ENCODE data around the gene SCAPER. TPM values are rescaled to one million over a fixed set of nuclear protein-coding genes. Genes with fewer than 3 reads are reported as not detected.

The SCAPER gene
- total RNA-seq, 1 experiment from 2014 or later: 10.3 TPM

DNA sequence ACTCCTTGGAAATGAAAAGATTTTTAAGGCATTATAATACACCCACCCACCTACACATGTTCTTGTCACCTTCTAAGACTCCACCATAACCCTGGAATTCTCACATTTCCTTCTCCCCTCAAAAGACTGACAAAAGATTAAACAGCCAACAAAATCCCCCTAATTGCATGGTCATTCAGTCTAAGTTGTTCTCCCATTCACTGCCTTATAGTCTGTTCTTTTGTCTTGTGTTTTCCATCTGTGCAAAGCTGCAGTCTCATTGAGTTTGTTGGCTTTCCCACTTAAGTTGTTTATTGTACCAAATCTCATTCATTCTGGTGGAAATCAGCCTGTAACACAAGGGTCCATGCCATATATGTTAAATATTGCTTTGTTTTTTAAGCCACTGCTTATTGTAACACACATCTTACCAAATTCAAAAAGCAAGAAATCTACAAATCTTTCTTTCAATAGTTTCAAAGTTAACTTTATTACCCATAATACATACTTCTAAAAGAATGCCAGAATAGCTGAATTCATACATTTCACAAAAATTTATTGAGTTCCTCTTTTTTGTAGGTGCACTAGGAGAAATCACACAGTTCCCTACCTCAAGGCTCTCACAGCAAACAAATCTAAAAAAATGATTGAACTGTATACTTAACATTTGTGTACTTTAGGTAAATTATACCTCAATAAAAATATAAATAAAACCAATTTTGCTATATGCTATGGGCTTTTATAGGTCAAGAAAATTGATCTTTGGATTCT lies 24.0 kb upstream of the SCAPER start (continued):
- TF ChIP-seq, protein P1, sequence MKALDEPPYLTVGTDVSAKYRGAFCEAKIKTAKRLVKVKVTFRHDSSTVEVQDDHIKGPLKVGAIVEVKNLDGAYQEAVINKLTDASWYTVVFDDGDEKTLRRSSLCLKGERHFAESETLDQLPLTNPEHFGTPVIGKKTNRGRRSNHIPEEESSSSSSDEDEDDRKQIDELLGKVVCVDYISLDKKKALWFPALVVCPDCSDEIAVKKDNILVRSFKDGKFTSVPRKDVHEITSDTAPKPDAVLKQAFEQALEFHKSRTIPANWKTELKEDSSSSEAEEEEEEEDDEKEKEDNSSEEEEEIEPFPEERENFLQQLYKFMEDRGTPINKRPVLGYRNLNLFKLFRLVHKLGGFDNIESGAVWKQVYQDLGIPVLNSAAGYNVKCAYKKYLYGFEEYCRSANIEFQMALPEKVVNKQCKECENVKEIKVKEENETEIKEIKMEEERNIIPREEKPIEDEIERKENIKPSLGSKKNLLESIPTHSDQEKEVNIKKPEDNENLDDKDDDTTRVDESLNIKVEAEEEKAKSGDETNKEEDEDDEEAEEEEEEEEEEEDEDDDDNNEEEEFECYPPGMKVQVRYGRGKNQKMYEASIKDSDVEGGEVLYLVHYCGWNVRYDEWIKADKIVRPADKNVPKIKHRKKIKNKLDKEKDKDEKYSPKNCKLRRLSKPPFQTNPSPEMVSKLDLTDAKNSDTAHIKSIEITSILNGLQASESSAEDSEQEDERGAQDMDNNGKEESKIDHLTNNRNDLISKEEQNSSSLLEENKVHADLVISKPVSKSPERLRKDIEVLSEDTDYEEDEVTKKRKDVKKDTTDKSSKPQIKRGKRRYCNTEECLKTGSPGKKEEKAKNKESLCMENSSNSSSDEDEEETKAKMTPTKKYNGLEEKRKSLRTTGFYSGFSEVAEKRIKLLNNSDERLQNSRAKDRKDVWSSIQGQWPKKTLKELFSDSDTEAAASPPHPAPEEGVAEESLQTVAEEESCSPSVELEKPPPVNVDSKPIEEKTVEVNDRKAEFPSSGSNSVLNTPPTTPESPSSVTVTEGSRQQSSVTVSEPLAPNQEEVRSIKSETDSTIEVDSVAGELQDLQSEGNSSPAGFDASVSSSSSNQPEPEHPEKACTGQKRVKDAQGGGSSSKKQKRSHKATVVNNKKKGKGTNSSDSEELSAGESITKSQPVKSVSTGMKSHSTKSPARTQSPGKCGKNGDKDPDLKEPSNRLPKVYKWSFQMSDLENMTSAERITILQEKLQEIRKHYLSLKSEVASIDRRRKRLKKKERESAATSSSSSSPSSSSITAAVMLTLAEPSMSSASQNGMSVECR (CRISPR knock-in tag; IDR thresholded peaks at IDR 0.05; ENCODE audit: borderline replicate concordance): no peak
- no peak for TF ChIP-seq OVOL2 (CRISPR knock-in tag; IDR thresholded peaks at IDR 0.05; ENCODE audit: borderline replicate concordance)
- TF ChIP-seq, protein P2, sequence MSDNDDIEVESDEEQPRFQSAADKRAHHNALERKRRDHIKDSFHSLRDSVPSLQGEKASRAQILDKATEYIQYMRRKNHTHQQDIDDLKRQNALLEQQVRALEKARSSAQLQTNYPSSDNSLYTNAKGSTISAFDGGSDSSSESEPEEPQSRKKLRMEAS (CRISPR knock-in tag; IDR thresholded peaks at IDR 0.05): no peak
- TF ChIP-seq, protein P3, sequence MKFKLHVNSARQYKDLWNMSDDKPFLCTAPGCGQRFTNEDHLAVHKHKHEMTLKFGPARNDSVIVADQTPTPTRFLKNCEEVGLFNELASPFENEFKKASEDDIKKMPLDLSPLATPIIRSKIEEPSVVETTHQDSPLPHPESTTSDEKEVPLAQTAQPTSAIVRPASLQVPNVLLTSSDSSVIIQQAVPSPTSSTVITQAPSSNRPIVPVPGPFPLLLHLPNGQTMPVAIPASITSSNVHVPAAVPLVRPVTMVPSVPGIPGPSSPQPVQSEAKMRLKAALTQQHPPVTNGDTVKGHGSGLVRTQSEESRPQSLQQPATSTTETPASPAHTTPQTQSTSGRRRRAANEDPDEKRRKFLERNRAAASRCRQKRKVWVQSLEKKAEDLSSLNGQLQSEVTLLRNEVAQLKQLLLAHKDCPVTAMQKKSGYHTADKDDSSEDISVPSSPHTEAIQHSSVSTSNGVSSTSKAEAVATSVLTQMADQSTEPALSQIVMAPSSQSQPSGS (CRISPR knock-in tag; IDR thresholded peaks at IDR 0.05; ENCODE audit: borderline replicate concordance, low read depth): no peak
- no peak for TF ChIP-seq ESRRA (CRISPR knock-in tag; IDR thresholded peaks at IDR 0.05; ENCODE audit: borderline replicate concordance)
- TF ChIP-seq, protein P4, sequence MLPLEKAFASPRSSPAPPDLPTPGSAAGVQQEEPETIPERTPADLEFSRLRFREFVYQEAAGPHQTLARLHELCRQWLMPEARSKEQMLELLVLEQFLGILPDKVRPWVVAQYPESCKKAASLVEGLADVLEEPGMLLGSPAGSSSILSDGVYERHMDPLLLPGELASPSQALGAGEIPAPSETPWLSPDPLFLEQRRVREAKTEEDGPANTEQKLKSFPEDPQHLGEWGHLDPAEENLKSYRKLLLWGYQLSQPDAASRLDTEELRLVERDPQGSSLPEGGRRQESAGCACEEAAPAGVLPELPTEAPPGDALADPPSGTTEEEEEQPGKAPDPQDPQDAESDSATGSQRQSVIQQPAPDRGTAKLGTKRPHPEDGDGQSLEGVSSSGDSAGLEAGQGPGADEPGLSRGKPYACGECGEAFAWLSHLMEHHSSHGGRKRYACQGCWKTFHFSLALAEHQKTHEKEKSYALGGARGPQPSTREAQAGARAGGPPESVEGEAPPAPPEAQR (CRISPR knock-in tag; IDR thresholded peaks at IDR 0.05): no peak
- TF ChIP-seq ELF4 (CRISPR knock-in tag; IDR thresholded peaks at IDR 0.05; ENCODE audit: low read depth): no peak
- no peak for TF ChIP-seq FOXK1 (CRISPR knock-in tag; IDR thresholded peaks at IDR 0.05)
- TF ChIP-seq, protein P5, sequence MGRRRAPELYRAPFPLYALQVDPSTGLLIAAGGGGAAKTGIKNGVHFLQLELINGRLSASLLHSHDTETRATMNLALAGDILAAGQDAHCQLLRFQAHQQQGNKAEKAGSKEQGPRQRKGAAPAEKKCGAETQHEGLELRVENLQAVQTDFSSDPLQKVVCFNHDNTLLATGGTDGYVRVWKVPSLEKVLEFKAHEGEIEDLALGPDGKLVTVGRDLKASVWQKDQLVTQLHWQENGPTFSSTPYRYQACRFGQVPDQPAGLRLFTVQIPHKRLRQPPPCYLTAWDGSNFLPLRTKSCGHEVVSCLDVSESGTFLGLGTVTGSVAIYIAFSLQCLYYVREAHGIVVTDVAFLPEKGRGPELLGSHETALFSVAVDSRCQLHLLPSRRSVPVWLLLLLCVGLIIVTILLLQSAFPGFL (CRISPR knock-in tag; IDR thresholded peaks at IDR 0.05; ENCODE audit: borderline replicate concordance): no peak
- TF ChIP-seq NR3C1 (CRISPR knock-in tag; conservative IDR thresholded peaks at IDR 0.05; ENCODE audit: low read depth): no peak
- no peak for TF ChIP-seq SOX15 (CRISPR knock-in tag; IDR thresholded peaks at IDR 0.05)

DNA sequence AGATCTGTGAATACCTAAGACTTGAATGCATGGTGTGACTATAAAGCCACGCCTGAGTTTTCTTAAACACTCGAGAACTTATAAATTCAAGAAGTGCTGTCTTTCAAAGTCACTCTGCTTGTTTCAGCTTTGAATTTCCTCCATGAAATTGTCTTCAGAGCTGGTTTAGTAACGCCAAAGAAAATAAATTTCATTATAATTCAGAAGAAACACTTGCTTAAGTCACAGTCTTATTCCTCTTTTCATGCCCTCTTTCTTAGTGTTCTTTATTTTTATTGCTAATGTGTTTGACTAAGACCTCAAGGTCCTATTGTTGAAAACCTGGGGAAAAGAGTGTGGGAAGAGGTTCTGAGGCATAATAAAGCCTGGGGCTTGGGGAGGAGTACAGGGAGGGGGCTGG lies 23.1 kb upstream of the SCAPER start:
- H3K27me3 Mint-ChIP-seq (ENCODE audit: low read depth): no peaks in the 10 kb centered on the region; the same call in none of the 2 replicates
- POLR2A ChIA-PET: no interaction called here
- H3K36me3 Mint-ChIP-seq: peaks cover 5% of the 10 kb centered on the region
- CTCF ChIA-PET: no interaction called here
- DNase-seq (ENCODE audit: low spot score) (no peak), ATAC-seq (no peak)
- H3K9me3 Mint-ChIP-seq: no peaks in the 10 kb centered on the region
- H3K27ac Mint-ChIP-seq: no peak overlapping the region
- H3K4me3 Mint-ChIP-seq: no peak overlapping the region
- H3K4me1 Mint-ChIP-seq: peaks cover 13% of the 10 kb centered on the region
- TF ChIP-seq, protein P6, sequence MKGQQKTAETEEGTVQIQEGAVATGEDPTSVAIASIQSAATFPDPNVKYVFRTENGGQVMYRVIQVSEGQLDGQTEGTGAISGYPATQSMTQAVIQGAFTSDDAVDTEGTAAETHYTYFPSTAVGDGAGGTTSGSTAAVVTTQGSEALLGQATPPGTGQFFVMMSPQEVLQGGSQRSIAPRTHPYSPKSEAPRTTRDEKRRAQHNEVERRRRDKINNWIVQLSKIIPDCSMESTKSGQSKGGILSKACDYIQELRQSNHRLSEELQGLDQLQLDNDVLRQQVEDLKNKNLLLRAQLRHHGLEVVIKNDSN (CRISPR knock-in tag; IDR thresholded peaks at IDR 0.05): no peak
- TF ChIP-seq, protein P7, sequence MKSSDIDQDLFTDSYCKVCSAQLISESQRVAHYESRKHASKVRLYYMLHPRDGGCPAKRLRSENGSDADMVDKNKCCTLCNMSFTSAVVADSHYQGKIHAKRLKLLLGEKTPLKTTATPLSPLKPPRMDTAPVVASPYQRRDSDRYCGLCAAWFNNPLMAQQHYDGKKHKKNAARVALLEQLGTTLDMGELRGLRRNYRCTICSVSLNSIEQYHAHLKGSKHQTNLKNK (CRISPR knock-in tag; IDR thresholded peaks at IDR 0.05): no peak
- TF ChIP-seq, protein P8, sequence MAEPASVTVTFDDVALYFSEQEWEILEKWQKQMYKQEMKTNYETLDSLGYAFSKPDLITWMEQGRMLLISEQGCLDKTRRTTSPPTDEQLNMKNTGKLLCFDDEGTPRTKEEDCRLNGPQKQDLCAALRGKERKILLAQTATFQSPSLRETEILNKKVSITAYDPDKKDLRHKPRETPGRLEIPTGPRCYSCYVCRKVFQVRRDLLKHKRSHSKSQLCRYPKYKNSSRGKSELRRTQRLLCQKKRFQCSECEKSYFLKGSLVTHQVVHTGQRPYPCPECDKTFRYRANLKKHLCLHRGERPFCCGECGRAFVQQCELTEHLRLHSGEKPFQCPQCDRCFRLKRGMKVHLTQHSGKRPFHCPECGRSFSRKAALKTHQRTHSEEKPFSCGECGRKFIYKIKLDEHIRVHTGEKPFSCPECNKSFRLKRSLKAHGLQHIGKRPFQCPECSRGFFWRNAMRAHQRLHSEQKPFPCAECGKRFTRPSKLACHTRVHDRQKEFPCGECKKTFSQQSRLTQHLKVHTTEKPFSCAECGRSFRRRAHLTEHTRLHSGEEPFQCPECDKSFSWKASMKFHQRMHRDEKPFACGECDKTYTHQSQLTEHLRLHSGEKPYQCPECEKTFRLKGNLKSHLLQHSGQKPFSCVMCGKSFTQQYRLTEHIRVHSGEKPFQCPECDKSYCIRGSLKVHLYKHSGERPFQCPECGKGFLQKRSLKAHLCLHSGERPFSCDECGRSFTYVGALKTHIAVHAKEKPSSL (CRISPR knock-in tag; conservative IDR thresholded peaks at IDR 0.05): no peak
- TF ChIP-seq FOXP1 (CRISPR knock-in tag; IDR thresholded peaks at IDR 0.05; ENCODE audit: borderline replicate concordance) (no peak), GTF2I (CRISPR knock-in tag; conservative IDR thresholded peaks at IDR 0.05) (no peak)
- TF ChIP-seq, protein P9, sequence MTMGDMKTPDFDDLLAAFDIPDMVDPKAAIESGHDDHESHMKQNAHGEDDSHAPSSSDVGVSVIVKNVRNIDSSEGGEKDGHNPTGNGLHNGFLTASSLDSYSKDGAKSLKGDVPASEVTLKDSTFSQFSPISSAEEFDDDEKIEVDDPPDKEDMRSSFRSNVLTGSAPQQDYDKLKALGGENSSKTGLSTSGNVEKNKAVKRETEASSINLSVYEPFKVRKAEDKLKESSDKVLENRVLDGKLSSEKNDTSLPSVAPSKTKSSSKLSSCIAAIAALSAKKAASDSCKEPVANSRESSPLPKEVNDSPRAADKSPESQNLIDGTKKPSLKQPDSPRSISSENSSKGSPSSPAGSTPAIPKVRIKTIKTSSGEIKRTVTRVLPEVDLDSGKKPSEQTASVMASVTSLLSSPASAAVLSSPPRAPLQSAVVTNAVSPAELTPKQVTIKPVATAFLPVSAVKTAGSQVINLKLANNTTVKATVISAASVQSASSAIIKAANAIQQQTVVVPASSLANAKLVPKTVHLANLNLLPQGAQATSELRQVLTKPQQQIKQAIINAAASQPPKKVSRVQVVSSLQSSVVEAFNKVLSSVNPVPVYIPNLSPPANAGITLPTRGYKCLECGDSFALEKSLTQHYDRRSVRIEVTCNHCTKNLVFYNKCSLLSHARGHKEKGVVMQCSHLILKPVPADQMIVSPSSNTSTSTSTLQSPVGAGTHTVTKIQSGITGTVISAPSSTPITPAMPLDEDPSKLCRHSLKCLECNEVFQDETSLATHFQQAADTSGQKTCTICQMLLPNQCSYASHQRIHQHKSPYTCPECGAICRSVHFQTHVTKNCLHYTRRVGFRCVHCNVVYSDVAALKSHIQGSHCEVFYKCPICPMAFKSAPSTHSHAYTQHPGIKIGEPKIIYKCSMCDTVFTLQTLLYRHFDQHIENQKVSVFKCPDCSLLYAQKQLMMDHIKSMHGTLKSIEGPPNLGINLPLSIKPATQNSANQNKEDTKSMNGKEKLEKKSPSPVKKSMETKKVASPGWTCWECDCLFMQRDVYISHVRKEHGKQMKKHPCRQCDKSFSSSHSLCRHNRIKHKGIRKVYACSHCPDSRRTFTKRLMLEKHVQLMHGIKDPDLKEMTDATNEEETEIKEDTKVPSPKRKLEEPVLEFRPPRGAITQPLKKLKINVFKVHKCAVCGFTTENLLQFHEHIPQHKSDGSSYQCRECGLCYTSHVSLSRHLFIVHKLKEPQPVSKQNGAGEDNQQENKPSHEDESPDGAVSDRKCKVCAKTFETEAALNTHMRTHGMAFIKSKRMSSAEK (CRISPR knock-in tag; IDR thresholded peaks at IDR 0.05; ENCODE audit: borderline replicate concordance): no peak

All from WTC11 (cell line).